HG03457 (cell line): ENCODE data around the gene DNAJC16.
A peak's percentile ranks its signal among the peaks of the same experiment; 100 is the strongest.
"Not testable (repeated sequence)": the region's sequence is repeated elsewhere in the genome, so short reads cannot be mapped to it uniquely, and the experiment has no call there.

Source experiments
- ATAC-seq: cut with Tn5 transposase; IDR thresholded peaks from one replicate; pipeline ENCODE4 v1.9.1; 2021; ENCODE audit warnings: moderate number of reproducible peaks; ENCODE audit not compliant: unreplicated experiment

DNAJC16 gene

GRCh38 chr1:15526490-15527339 is at the start of gene DNAJC16:
Gene DNAJC16, plus strand, starts transcription at chr1:15526848. Its CDS starts 2,258 bp downstream, at chr1:15529106.
- ATAC-seq, result peak; percentile 46

GRCh38 chr1:15476927-15477326 is 49.7 kb upstream of the DNAJC16 start:
- ATAC-seq, result no peak

GRCh38 chr1:15477646-15478212 is 48.9 kb upstream of the DNAJC16 start:
- ATAC-seq, result no peak

GRCh38 chr1:15479654-15480347 is 46.8 kb upstream of the DNAJC16 start:
- no peak for ATAC-seq

- ATAC-seq, result not testable (repeated sequence)
Measured at GRCh38 chr1:15482455-15482854, 44.2 kb upstream of the DNAJC16 start.

- ATAC-seq, result not testable (repeated sequence)
Measured at GRCh38 chr1:15482983-15483543, 43.6 kb upstream of the DNAJC16 start.

- no peak for ATAC-seq
Measured at GRCh38 chr1:15483971-15484370, 42.7 kb upstream of the DNAJC16 start.

- not testable (repeated sequence) for ATAC-seq
Measured at GRCh38 chr1:15484443-15484842, 42.2 kb upstream of the DNAJC16 start.

- ATAC-seq, result no peak
Measured at GRCh38 chr1:15485636-15486035, 41.0 kb upstream of the DNAJC16 start.

GRCh38 chr1:15486844-15487610 is 39.6 kb upstream of the DNAJC16 start:
- not testable (repeated sequence) for ATAC-seq

- ATAC-seq, result no peak
Measured at GRCh38 chr1:15488371-15488770, 38.3 kb upstream of the DNAJC16 start.

- no peak for ATAC-seq
Measured at GRCh38 chr1:15489052-15489736, 37.5 kb upstream of the DNAJC16 start.

GRCh38 chr1:15491010-15491409 is 35.6 kb upstream of the DNAJC16 start:
- not testable (repeated sequence) for ATAC-seq

GRCh38 chr1:15492596-15492995 is 34.1 kb upstream of the DNAJC16 start:
- no peak for ATAC-seq

GRCh38 chr1:15493869-15494390 is 32.7 kb upstream of the DNAJC16 start:
- no peak for ATAC-seq

GRCh38 chr1:15500184-15501178 is 26.2 kb upstream of the DNAJC16 start:
- no peak for ATAC-seq

- ATAC-seq, result no peak
Measured at GRCh38 chr1:15501208-15502032, 25.2 kb upstream of the DNAJC16 start.

- no peak for ATAC-seq
Measured at GRCh38 chr1:15504436-15504835, 22.2 kb upstream of the DNAJC16 start.
